Raji (cell line): ENCODE measurements around the gene LRRC32.

Source experiments
- POLR2A ChIP-seq: IDR thresholded peaks from 2 replicates; pipeline ENCODE4 v1.6.1; 2011; ENCODE audit warnings: low read depth, low read length, control low read depth; ENCODE audit not compliant: insufficient read depth

LRRC32 gene

GRCh38 chr11:76689313-76690260 lies 19.0 kb upstream of the LRRC32 start:
- no peak for TF ChIP-seq POLR2A

- no peak for TF ChIP-seq POLR2A
These were observed 17.6 kb upstream of the LRRC32 start for GRCh38 chr11:76688146-76688545.

- no peak for TF ChIP-seq POLR2A
These were observed 15.9 kb upstream of the LRRC32 start for GRCh38 chr11:76686261-76687079.

- TF ChIP-seq POLR2A = no peak
These were observed 15.3 kb upstream of the LRRC32 start for GRCh38 chr11:76685831-76686230.

- TF ChIP-seq POLR2A = no peak
These were observed 14.7 kb upstream of the LRRC32 start for GRCh38 chr11:76685237-76685636.

- TF ChIP-seq POLR2A = no peak
These were observed 14.0 kb upstream of the LRRC32 start for GRCh38 chr11:76684516-76684915.

- no peak for TF ChIP-seq POLR2A
These were observed 12.9 kb upstream of the LRRC32 start for GRCh38 chr11:76683161-76684095.

- TF ChIP-seq POLR2A = no peak
These were observed 12.1 kb upstream of the LRRC32 start for GRCh38 chr11:76682684-76683083.

- no peak for TF ChIP-seq POLR2A
These were observed 11.6 kb upstream of the LRRC32 start for GRCh38 chr11:76682106-76682505.

GRCh38 chr11:76680518-76681425 lies 10.2 kb upstream of the LRRC32 start:
- no peak for TF ChIP-seq POLR2A

- TF ChIP-seq POLR2A = no peak
These were observed 7.8 kb upstream of the LRRC32 start for GRCh38 chr11:76678321-76678720.

- no peak for TF ChIP-seq POLR2A
These were observed 6.9 kb upstream of the LRRC32 start for GRCh38 chr11:76677458-76677765.

- TF ChIP-seq POLR2A = no peak
These were observed 6.3 kb upstream of the LRRC32 start for GRCh38 chr11:76676636-76677457.

GRCh38 chr11:76674517-76675400 lies 4.2 kb upstream of the LRRC32 start:
- TF ChIP-seq POLR2A = no peak
